ENCODE results near the gene WNT3A.

GRCh38 chr1:228084797-228085196 lies 78.0 kb downstream of the WNT3A start:
- TF ChIP-seq POLR2A (IDR thresholded peaks at IDR 0.05; ENCODE audit: low read depth, low read length) (no peak), POU2F2 (IDR thresholded peaks at IDR 0.05; ENCODE audit: low read depth, low read length) (no peak), POLR2AphosphoS5 (IDR thresholded peaks at IDR 0.05; ENCODE audit: low read depth, low read length) (no peak), TAF1 (IDR thresholded peaks at IDR 0.05; ENCODE audit: low read depth, low read length) (no peak)

Measured in GM12891 (cell line).